ENCODE data around the gene RAVER2. TPM values are rescaled to one million over a fixed set of nuclear protein-coding genes. Genes with fewer than 3 reads are reported as not detected.
"Not testable (repeated sequence)": the region's sequence is repeated elsewhere in the genome, so short reads cannot be mapped to it uniquely, and the experiment has no call there.

Gene RAVER2
- total RNA-seq, 1 experiment from 2014 or later, result 12.9 TPM

DNA sequence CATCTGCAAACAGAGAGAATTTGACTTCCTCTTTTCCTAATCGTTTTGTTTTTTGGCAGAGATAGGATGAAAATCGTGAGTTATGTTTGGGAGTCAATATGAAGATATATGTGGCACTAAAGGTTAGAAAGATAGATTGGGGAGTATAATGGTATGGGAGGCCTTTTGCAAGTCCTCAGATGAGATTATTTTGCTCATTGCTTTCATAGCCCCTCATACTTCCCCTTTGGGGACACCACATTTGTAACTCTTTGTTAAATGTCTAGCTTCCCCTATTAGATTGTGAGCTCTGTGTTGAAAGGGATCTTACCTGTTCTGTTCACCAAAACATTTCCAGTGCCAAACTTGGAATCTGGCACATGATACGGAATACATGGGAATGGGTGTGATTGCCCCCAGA lies 30.2 kb downstream of the RAVER2 start:
- Mint-ChIP-seq H3K27me3 (ENCODE audit: insufficient read depth, unreplicated experiment) (no peaks in the 10 kb centered on the region), H3K9me3 (ENCODE audit: unreplicated experiment) (peaks cover 10% of the 10 kb centered on the region), H3K27ac (ENCODE audit: unreplicated experiment) (no peak overlapping the region), H3K4me1 (ENCODE audit: low read depth, unreplicated experiment) (no peaks in the 10 kb centered on the region), H3K4me3 (ENCODE audit: unreplicated experiment) (no peak overlapping the region), H3K36me3 (ENCODE audit: insufficient read depth, unreplicated experiment) (peaks cover 5% of the 10 kb centered on the region)
- ChIA-PET POLR2A (no interaction called here), CTCF (no interaction called here)
- no peaks in the 10 kb centered on the region for H3K36me3 ChIP-seq (ENCODE audit: control insufficient read depth, insufficient read depth, low read length)
- intact Hi-C loops (cut with micrococcal nuclease; ENCODE audit: unreplicated experiment), result no loop called here
- no peaks in the 10 kb centered on the region for H3K9me3 ChIP-seq
- no peak for DNase-seq
- no peaks in the 10 kb centered on the region for H3K4me1 ChIP-seq
- no peaks in the 10 kb centered on the region for H3K27me3 ChIP-seq (replicated peaks; ENCODE audit: control insufficient read depth, insufficient read depth, low read length)
- TF ChIP-seq, protein P1, sequence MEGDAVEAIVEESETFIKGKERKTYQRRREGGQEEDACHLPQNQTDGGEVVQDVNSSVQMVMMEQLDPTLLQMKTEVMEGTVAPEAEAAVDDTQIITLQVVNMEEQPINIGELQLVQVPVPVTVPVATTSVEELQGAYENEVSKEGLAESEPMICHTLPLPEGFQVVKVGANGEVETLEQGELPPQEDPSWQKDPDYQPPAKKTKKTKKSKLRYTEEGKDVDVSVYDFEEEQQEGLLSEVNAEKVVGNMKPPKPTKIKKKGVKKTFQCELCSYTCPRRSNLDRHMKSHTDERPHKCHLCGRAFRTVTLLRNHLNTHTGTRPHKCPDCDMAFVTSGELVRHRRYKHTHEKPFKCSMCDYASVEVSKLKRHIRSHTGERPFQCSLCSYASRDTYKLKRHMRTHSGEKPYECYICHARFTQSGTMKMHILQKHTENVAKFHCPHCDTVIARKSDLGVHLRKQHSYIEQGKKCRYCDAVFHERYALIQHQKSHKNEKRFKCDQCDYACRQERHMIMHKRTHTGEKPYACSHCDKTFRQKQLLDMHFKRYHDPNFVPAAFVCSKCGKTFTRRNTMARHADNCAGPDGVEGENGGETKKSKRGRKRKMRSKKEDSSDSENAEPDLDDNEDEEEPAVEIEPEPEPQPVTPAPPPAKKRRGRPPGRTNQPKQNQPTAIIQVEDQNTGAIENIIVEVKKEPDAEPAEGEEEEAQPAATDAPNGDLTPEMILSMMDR (IDR thresholded peaks at IDR 0.05; ENCODE audit: insufficient read depth in 1 of 2, low read depth in 1 of 2, low read length in 1 of 2, severe bottlenecking in 1 of 2, unreplicated experiment in 1 of 2), result no peak
- no peak overlapping the region for H3K4me3 ChIP-seq (ENCODE audit: low read depth, low read length)
- no TSS peak for BruUV-seq (replicated peaks)

- H3K36me3 Mint-ChIP-seq (ENCODE audit: insufficient read depth, unreplicated experiment); H3K27ac Mint-ChIP-seq (ENCODE audit: unreplicated experiment); H3K4me3 ChIP-seq (ENCODE audit: low read depth, low read length); BruUV-seq (replicated peaks); CTCF ChIA-PET; H3K4me1 Mint-ChIP-seq (ENCODE audit: low read depth, unreplicated experiment); DNase-seq; H3K9me3 ChIP-seq; H3K4me3 Mint-ChIP-seq (ENCODE audit: unreplicated experiment); H3K4me1 ChIP-seq; POLR2A ChIA-PET; H3K36me3 ChIP-seq (ENCODE audit: control insufficient read depth, insufficient read depth, low read length); intact Hi-C loops (cut with micrococcal nuclease; ENCODE audit: unreplicated experiment); H3K9me3 Mint-ChIP-seq (ENCODE audit: unreplicated experiment); H3K27me3 ChIP-seq (replicated peaks; ENCODE audit: control insufficient read depth, insufficient read depth, low read length); H3K27me3 Mint-ChIP-seq (ENCODE audit: insufficient read depth, unreplicated experiment): not testable (repeated sequence)
Measured at GRCh38 chr1:64782044-64782443, 37.2 kb downstream of the RAVER2 start.

DNA sequence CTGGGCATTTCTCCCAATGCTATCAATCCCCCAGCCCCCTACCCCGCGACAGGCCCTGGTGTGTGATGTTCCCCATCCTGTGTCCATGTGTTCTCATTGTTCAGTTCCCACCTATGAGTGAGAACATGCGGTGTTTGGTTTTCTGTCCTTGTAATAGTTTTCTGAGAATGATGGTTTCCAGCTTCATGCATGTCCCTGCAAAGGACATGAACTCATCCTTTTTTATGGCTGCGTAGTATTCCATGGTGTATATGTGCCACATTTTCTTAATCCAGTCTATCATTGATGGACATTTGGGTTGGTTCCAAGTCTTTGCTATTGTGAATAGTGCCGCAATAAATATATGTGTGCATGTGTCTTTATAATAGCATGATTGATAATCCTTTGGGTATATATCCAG lies 38.0 kb downstream of the RAVER2 start:
- H3K4me3 ChIP-seq (ENCODE audit: low read depth, low read length); H3K4me1 ChIP-seq; intact Hi-C loops (cut with micrococcal nuclease; ENCODE audit: unreplicated experiment); BruUV-seq (replicated peaks); H3K4me1 Mint-ChIP-seq (ENCODE audit: low read depth, unreplicated experiment); H3K9me3 Mint-ChIP-seq (ENCODE audit: unreplicated experiment); H3K9me3 ChIP-seq; H3K36me3 ChIP-seq (ENCODE audit: control insufficient read depth, insufficient read depth, low read length); DNase-seq; H3K27me3 ChIP-seq (replicated peaks; ENCODE audit: control insufficient read depth, insufficient read depth, low read length); H3K27ac Mint-ChIP-seq (ENCODE audit: unreplicated experiment); H3K36me3 Mint-ChIP-seq (ENCODE audit: insufficient read depth, unreplicated experiment); POLR2A ChIA-PET; H3K4me3 Mint-ChIP-seq (ENCODE audit: unreplicated experiment); H3K27me3 Mint-ChIP-seq (ENCODE audit: insufficient read depth, unreplicated experiment); CTCF ChIA-PET: not testable (repeated sequence)

DNA sequence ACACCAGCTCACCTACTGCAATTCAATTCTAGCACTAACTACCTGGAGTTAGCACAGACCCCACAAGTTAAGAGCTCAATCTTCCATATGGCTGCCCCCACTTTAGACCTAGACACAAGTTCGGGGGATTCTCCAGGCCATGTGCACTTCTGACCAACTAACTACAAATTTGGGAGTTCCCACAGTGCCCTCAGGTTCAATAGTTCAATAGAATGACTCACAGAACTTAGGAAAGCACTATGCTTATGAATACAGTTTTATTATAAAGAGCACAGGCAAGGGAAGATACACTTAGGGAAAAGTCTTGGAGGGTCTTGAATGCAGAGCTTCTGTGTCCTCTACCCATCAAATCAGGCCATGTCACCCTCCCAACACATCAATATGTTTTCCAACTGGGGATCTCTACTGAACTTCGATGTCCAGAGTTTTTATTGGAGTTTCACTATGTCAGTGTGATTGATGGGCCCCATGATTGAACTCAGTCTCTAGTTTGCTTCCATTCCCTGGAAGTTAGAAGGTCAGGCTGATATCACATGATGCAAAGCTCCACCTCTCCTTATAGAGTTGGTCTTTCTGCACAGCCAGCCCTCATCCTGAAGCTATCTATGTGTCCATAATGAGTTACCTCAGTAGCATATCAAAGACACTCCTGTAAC lies 46.1 kb downstream of the RAVER2 start:
- ChIA-PET POLR2A (no interaction called here), CTCF (no interaction called here)
- Histone ChIP-seq H3K27me3 (replicated peaks; ENCODE audit: control insufficient read depth, insufficient read depth, low read length) (no peaks in the 10 kb centered on the region), H3K4me3 (ENCODE audit: low read depth, low read length) (no peak overlapping the region), H3K9me3 (no peaks in the 10 kb centered on the region), H3K36me3 (ENCODE audit: control insufficient read depth, insufficient read depth, low read length) (no peaks in the 10 kb centered on the region), H3K4me1 (no peaks in the 10 kb centered on the region)
- H3K4me3 Mint-ChIP-seq (ENCODE audit: unreplicated experiment), result no peak overlapping the region
- no peaks in the 10 kb centered on the region for H3K4me1 Mint-ChIP-seq (ENCODE audit: low read depth, unreplicated experiment)
- H3K9me3 Mint-ChIP-seq (ENCODE audit: unreplicated experiment), result no peaks in the 10 kb centered on the region
- H3K27ac Mint-ChIP-seq (ENCODE audit: unreplicated experiment), result no peak overlapping the region
- no TSS peak for BruUV-seq (replicated peaks)
- no peaks in the 10 kb centered on the region for H3K36me3 Mint-ChIP-seq (ENCODE audit: insufficient read depth, unreplicated experiment)
- intact Hi-C loops (cut with micrococcal nuclease; ENCODE audit: unreplicated experiment), result no loop called here
- TF ChIP-seq, protein P1 (IDR thresholded peaks at IDR 0.05; ENCODE audit: insufficient read depth in 1 of 2, low read depth in 1 of 2, low read length in 1 of 2, severe bottlenecking in 1 of 2, unreplicated experiment in 1 of 2), result no peak
- no peaks in the 10 kb centered on the region for H3K27me3 Mint-ChIP-seq (ENCODE audit: insufficient read depth, unreplicated experiment)
- DNase-seq, result no peak
